ENCODE results near the gene MMP24. TPM values are rescaled to one million over a fixed set of nuclear protein-coding genes. Genes with fewer than 3 reads are reported as not detected.

The MMP24 gene
- total RNA-seq, 1 donor from 2014 or later: 0.05 TPM

- H3K27me3 Mint-ChIP-seq (ENCODE audit: insufficient read depth): peaks cover 2% of the 10 kb centered on the region
- H3K36me3 Mint-ChIP-seq (ENCODE audit: low read depth): peaks cover 11% of the 10 kb centered on the region
- no peaks in the 10 kb centered on the region for H3K9me3 Mint-ChIP-seq
- no peak for DNase-seq (ENCODE audit: low spot score)
- H3K27ac Mint-ChIP-seq: no peak overlapping the region
- H3K4me3 Mint-ChIP-seq: no peak overlapping the region
- peaks cover 19% of the 10 kb centered on the region for H3K4me1 Mint-ChIP-seq (ENCODE audit: low read depth)
- intact Hi-C loops (cut with micrococcal nuclease): no loop called here
These were observed 62.0 kb downstream of the MMP24 start for GRCh38 chr20:35288325-35289060.

GRCh38 chr20:35290186-35290886 lies 63.8 kb downstream of the MMP24 start:
- Mint-ChIP-seq H3K4me3 (no peak overlapping the region), H3K9me3 (no peaks in the 10 kb centered on the region), H3K27me3 (ENCODE audit: insufficient read depth) (peaks cover 2% of the 10 kb centered on the region), H3K4me1 (ENCODE audit: low read depth) (peaks cover 8% of the 10 kb centered on the region), H3K36me3 (ENCODE audit: low read depth) (no peaks in the 10 kb centered on the region), H3K27ac (no peak overlapping the region)
- DNase-seq (ENCODE audit: low spot score): no peak
- intact Hi-C loops (cut with micrococcal nuclease): no loop called here

- no peaks in the 10 kb centered on the region for H3K36me3 Mint-ChIP-seq (ENCODE audit: low read depth)
- H3K27ac Mint-ChIP-seq: no peak overlapping the region
- no peak overlapping the region for H3K4me3 Mint-ChIP-seq
- intact Hi-C loops (cut with micrococcal nuclease): no loop called here
- H3K9me3 Mint-ChIP-seq: no peaks in the 10 kb centered on the region
- no peak for DNase-seq (ENCODE audit: low spot score)
- H3K27me3 Mint-ChIP-seq (ENCODE audit: insufficient read depth): peaks cover 2% of the 10 kb centered on the region
- peaks cover 3% of the 10 kb centered on the region for H3K4me1 Mint-ChIP-seq (ENCODE audit: low read depth)
These were observed 64.5 kb downstream of the MMP24 start for GRCh38 chr20:35290887-35291417.

- DNase-seq (ENCODE audit: low spot score): no peak
- no peak within 1 kb of the TSS for H3K27ac Mint-ChIP-seq
- no peak within 1 kb of the TSS for H3K4me3 Mint-ChIP-seq
- intact Hi-C loops (cut with micrococcal nuclease): no loop called here
- no peaks in the 10 kb centered on the region for H3K9me3 Mint-ChIP-seq
- no peaks in the 10 kb centered on the region for H3K4me1 Mint-ChIP-seq (ENCODE audit: low read depth)
- H3K27me3 Mint-ChIP-seq (ENCODE audit: insufficient read depth): peaks cover 2% of the 10 kb centered on the region
- no peaks in the 10 kb centered on the region for H3K36me3 Mint-ChIP-seq (ENCODE audit: low read depth)
These were observed 65.4 kb downstream of the MMP24 start, which contains the start of gene FAM83C for GRCh38 chr20:35291654-35292503. Gene FAM83C (minus strand): TSS chr20:35292425. CDS start chr20:35292304, 121 bp downstream.

- intact Hi-C loops (cut with micrococcal nuclease): no loop called here
- Mint-ChIP-seq H3K27ac (no peak overlapping the region), H3K27me3 (ENCODE audit: insufficient read depth) (no peaks in the 10 kb centered on the region)
These were observed 66.2 kb downstream of the MMP24 start for GRCh38 chr20:35292504-35293285.

GRCh38 chr20:35293303-35294292 lies 67.1 kb downstream of the MMP24 start:
- Mint-ChIP-seq H3K4me3 (no peak overlapping the region), H3K4me1 (ENCODE audit: low read depth) (no peaks in the 10 kb centered on the region), H3K36me3 (ENCODE audit: low read depth) (no peaks in the 10 kb centered on the region), H3K27ac (no peak overlapping the region), H3K9me3 (no peaks in the 10 kb centered on the region), H3K27me3 (ENCODE audit: insufficient read depth) (no peaks in the 10 kb centered on the region)
- intact Hi-C loops (cut with micrococcal nuclease): no loop called here
- no peak for DNase-seq (ENCODE audit: low spot score)

More at GRCh38 chr20:35292504-35293285, 66.2 kb downstream of the MMP24 start:
- Mint-ChIP-seq H3K4me1 (ENCODE audit: low read depth) (no peaks in the 10 kb centered on the region), H3K9me3 (no peaks in the 10 kb centered on the region), H3K4me3 (no peak overlapping the region), H3K36me3 (ENCODE audit: low read depth) (no peaks in the 10 kb centered on the region)
- no peak for DNase-seq (ENCODE audit: low spot score)

- Mint-ChIP-seq H3K27me3 (ENCODE audit: insufficient read depth) (no peaks in the 10 kb centered on the region), H3K4me3 (no peak overlapping the region), H3K36me3 (ENCODE audit: low read depth) (no peaks in the 10 kb centered on the region), H3K4me1 (ENCODE audit: low read depth) (no peaks in the 10 kb centered on the region), H3K9me3 (no peaks in the 10 kb centered on the region), H3K27ac (no peak overlapping the region)
- intact Hi-C loops (cut with micrococcal nuclease): no loop called here
- DNase-seq (ENCODE audit: low spot score): no peak
These were observed 67.8 kb downstream of the MMP24 start for GRCh38 chr20:35294293-35294685.

- Mint-ChIP-seq H3K27me3 (ENCODE audit: insufficient read depth) (no peaks in the 10 kb centered on the region), H3K4me3 (no peak overlapping the region), H3K9me3 (no peaks in the 10 kb centered on the region), H3K27ac (no peak overlapping the region), H3K36me3 (ENCODE audit: low read depth) (no peaks in the 10 kb centered on the region), H3K4me1 (ENCODE audit: low read depth) (no peaks in the 10 kb centered on the region)
- no peak for DNase-seq (ENCODE audit: low spot score)
- intact Hi-C loops (cut with micrococcal nuclease): no loop called here
These were observed 68.6 kb downstream of the MMP24 start for GRCh38 chr20:35295058-35295457.

- H3K27ac Mint-ChIP-seq: no peak overlapping the region
- H3K9me3 Mint-ChIP-seq: no peaks in the 10 kb centered on the region
- no peak overlapping the region for H3K4me3 Mint-ChIP-seq
- no peaks in the 10 kb centered on the region for H3K27me3 Mint-ChIP-seq (ENCODE audit: insufficient read depth)
- intact Hi-C loops (cut with micrococcal nuclease): no loop called here
- H3K4me1 Mint-ChIP-seq (ENCODE audit: low read depth): no peaks in the 10 kb centered on the region
- DNase-seq (ENCODE audit: low spot score): no peak
- H3K36me3 Mint-ChIP-seq (ENCODE audit: low read depth): no peaks in the 10 kb centered on the region
These were observed 69.2 kb downstream of the MMP24 start for GRCh38 chr20:35295674-35296073.

- H3K27ac Mint-ChIP-seq: no peak overlapping the region
- no peaks in the 10 kb centered on the region for H3K9me3 Mint-ChIP-seq
- no peak overlapping the region for H3K4me3 Mint-ChIP-seq
- no peaks in the 10 kb centered on the region for H3K27me3 Mint-ChIP-seq (ENCODE audit: insufficient read depth)
- H3K36me3 Mint-ChIP-seq (ENCODE audit: low read depth): no peaks in the 10 kb centered on the region
- no peak for DNase-seq (ENCODE audit: low spot score)
- no peaks in the 10 kb centered on the region for H3K4me1 Mint-ChIP-seq (ENCODE audit: low read depth)
- intact Hi-C loops (cut with micrococcal nuclease): no loop called here
These were observed 69.6 kb downstream of the MMP24 start for GRCh38 chr20:35296101-35296554.

- Mint-ChIP-seq H3K36me3 (ENCODE audit: low read depth) (no peaks in the 10 kb centered on the region), H3K27ac (no peak overlapping the region), H3K4me1 (ENCODE audit: low read depth) (no peaks in the 10 kb centered on the region), H3K9me3 (no peaks in the 10 kb centered on the region), H3K4me3 (no peak overlapping the region), H3K27me3 (ENCODE audit: insufficient read depth) (no peaks in the 10 kb centered on the region)
- intact Hi-C loops (cut with micrococcal nuclease): no loop called here
- no peak for DNase-seq (ENCODE audit: low spot score)
These were observed 70.7 kb downstream of the MMP24 start for GRCh38 chr20:35297155-35297554.
